K562 (cell line): Measurements from ENCODE around the gene TMC5. TPM values are rescaled to one million over a fixed set of nuclear protein-coding genes. Genes with fewer than 3 reads are reported as not detected.

Source experiments
- ATAC-seq: fragments of 200-7000 bp; cut with Tn5 transposase; 3 replicates; pipeline ENCODE4 v1.9.1; 2020; ENCODE audit warnings: moderate library complexity
- BruUV-seq: library from RNA; stranded (reverse); fragments of 400-500 nt; replicated peaks from 2 replicates; lab custom pipeline; 2021; lab: Mats Ljungman, UMichigan
- CTCF ChIA-PET: fragments of 300-600 bp; formaldehyde crosslinking; extraction: SDS; loops from one replicate; lab custom pipeline; 2021; ENCODE audit warnings: low intra/inter-chr PET ratio; lab: Yijun Ruan, JAX
- POLR2A ChIA-PET: fragments of 300-600, 350-650 bp; sonication (Branson Sonifier 250); formaldehyde crosslinking; extraction: SDS; loops from one replicate; lab custom pipeline; 2021; ENCODE audit warnings: antibody characterized with exemption, inconsistent platforms; lab: Yijun Ruan, JAX
- DNase-seq, 4 experiments: peaks; one replicate each; pipeline versions ENCODE4 v3.0.0 to v3.0.0-alpha.2; 2011 to 2018; ENCODE audit warnings: low spot score in 3 of 4, mixed read lengths in 3 of 4; ENCODE audit errors: extremely low read depth in 1 of 4
- FAIRE-seq: peaks from 2 replicates; lab custom pipeline; 2011; peaks lifted over from hg19 to GRCh38; lab: Jason Lieb, UNC
- H2AFZ ChIP-seq: 2 replicates; pipeline ENCODE4 v1.6.0; 2011; ENCODE audit warnings: low read depth, low read length, control low read depth, inconsistent platforms
- H3K27ac ChIP-seq: fragments of 200-600 bp; 3 replicates; pipeline ENCODE4 v1.8.0; 2011; ENCODE audit warnings: low read depth, mild to moderate bottlenecking, control low read depth, inconsistent platforms, low read length, moderate library complexity, mixed read lengths; ENCODE audit errors: extremely low read depth
- H3K27me3 ChIP-seq, 2 experiments: fragments of 300-600 bp in 1 of 2; 2 replicates in 1 of 2; 3 replicates in 1 of 2; pipeline versions ENCODE4 v1.6.0 to v1.8.0; 2011; ENCODE audit warnings: inconsistent platforms in 2 of 2, low read length in 2 of 2, mild to moderate bottlenecking in 1 of 2, mixed read lengths in 1 of 2, moderate library complexity in 1 of 2; ENCODE audit not compliant: control insufficient read depth in 2 of 2, insufficient read depth in 2 of 2
- H3K36me3 ChIP-seq: fragments of 300-600 bp; 3 replicates; pipeline ENCODE4 v1.8.0; 2011; ENCODE audit warnings: mild to moderate bottlenecking, low read length, inconsistent platforms; ENCODE audit not compliant: control insufficient read depth, insufficient read depth
- H3K4me1 ChIP-seq, 2 experiments: fragments of 200-600 bp in 1 of 2; replicated peaks in 1 of 2; 2 replicates in 1 of 2; 3 replicates in 1 of 2; pipeline versions ENCODE4 v1.5.1 to v1.8.0; 2011; ENCODE audit warnings: inconsistent platforms in 2 of 2, low read length in 2 of 2, mild to moderate bottlenecking in 1 of 2, mixed read lengths in 1 of 2, moderate library complexity in 1 of 2; ENCODE audit not compliant: control insufficient read depth in 2 of 2, insufficient read depth in 2 of 2
- H3K4me2 ChIP-seq: 2 replicates; pipeline ENCODE4 v1.6.1; 2011; ENCODE audit warnings: low read length, control low read depth, inconsistent platforms, mixed read lengths; ENCODE audit not compliant: insufficient read depth
- H3K4me3 ChIP-seq: fragments of 200-600 bp; sonication (generic), shearing (Covaris generic); 2 replicates; pipeline ENCODE4 v1.5.1; 2016; ENCODE audit warnings: control low read depth, inconsistent platforms
- H3K79me2 ChIP-seq: fragments of 200-600 bp; 3 replicates; pipeline ENCODE4 v1.8.0; 2011; ENCODE audit warnings: low read length, inconsistent platforms; ENCODE audit not compliant: control insufficient read depth, insufficient read depth
- H3K9ac ChIP-seq, 2 experiments: 2 replicates each; pipeline versions ENCODE4 v1.6.0 to v1.6.1; 2011; ENCODE audit warnings: low read depth in 2 of 2, low read length in 2 of 2, control low read depth in 1 of 2, inconsistent platforms in 1 of 2, mild to moderate bottlenecking in 1 of 2, mixed read lengths in 1 of 2; ENCODE audit not compliant: insufficient read depth in 1 of 2
- H3K9me1 ChIP-seq: one replicate; pipeline ENCODE4 v1.6.0; 2011; ENCODE audit warnings: inconsistent platforms, mild to moderate bottlenecking, low read length, moderate library complexity; ENCODE audit not compliant: control insufficient read depth, insufficient read depth
- H3K9me3 ChIP-seq: replicated peaks from 2 replicates; pipeline ENCODE4 v1.5.1; 2011; ENCODE audit warnings: low read depth, low read length, inconsistent platforms; ENCODE audit not compliant: control insufficient read depth, insufficient read depth
- H4K20me1 ChIP-seq: replicated peaks from 2 replicates; pipeline ENCODE4 v1.6.1; 2011; ENCODE audit warnings: low read length, inconsistent platforms, mixed read lengths; ENCODE audit not compliant: control insufficient read depth, insufficient read depth
- ATF1 ChIP-seq, 2 experiments: fragments of 450-650 bp in 1 of 2; IDR thresholded peaks; 2 replicates each; pipeline ENCODE4 v1.6.1; 2016; ENCODE audit warnings: missing compliant biosample characterization in 1 of 2, missing genetic modification characterization in 1 of 2
- BRD9 ChIP-seq: fragments of 450-650 bp; IDR thresholded peaks from 2 replicates; pipeline ENCODE4 v1.6.1; 2018; ENCODE audit warnings: low read depth; ENCODE audit not compliant: partially characterized antibody
- CHD2 ChIP-seq: IDR thresholded peaks from 2 replicates; pipeline ENCODE4 v1.6.1; 2011; ENCODE audit warnings: low read depth, low read length
- IRF2 ChIP-seq: sonication (generic); formaldehyde crosslinking; IDR thresholded peaks from 2 replicates; pipeline ENCODE4 v1.8.1; 2022; ENCODE audit warnings: mild to moderate bottlenecking, missing genetic modification reagents
- RCOR1 ChIP-seq, 2 experiments: IDR thresholded peaks; 2 replicates each; pipeline ENCODE4 v1.6.1; 2012; ENCODE audit warnings: low read depth in 2 of 2, low read length in 2 of 2, borderline replicate concordance in 1 of 2, improper control_type of control experiment in 1 of 2
- TBP ChIP-seq: optimal IDR thresholded peaks from 2 replicates; pipeline ENCODE3; 2011; ENCODE audit warnings: low read depth, low read length, improper control_type of control experiment
- TRIM25 ChIP-seq: fragments of 450-650 bp; IDR thresholded peaks from 2 replicates; pipeline ENCODE4 v1.7.0; 2016; ENCODE audit warnings: borderline replicate concordance
- ZNF24 ChIP-seq: fragments of 450-650 bp; IDR thresholded peaks from 2 replicates; pipeline ENCODE4 v1.6.1; 2016
- ZNF354B ChIP-seq: fragments of 250-450 bp; sonication (Bioruptor Pico); IDR thresholded peaks from 2 replicates; pipeline ENCODE4 v1.4.0; 2020
- ZNF444 ChIP-seq: fragments of 250-450 bp; sonication (Bioruptor Pico); IDR thresholded peaks from 2 replicates; pipeline ENCODE4 v1.4.0; 2020; ENCODE audit warnings: mild to moderate bottlenecking, moderate library complexity
- ZNF668 ChIP-seq: fragments of 250-450 bp; sonication (Bioruptor Pico); IDR thresholded peaks from 2 replicates; pipeline ENCODE4 v1.8.0; 2022; ENCODE audit warnings: mild to moderate bottlenecking, inconsistent platforms
- WGBS: fragments of 100-300 bp; shearing (Covaris generic); methylation state at CpG from one replicate; pipeline ENCODE4 v1.1.6; 2016; ENCODE audit warnings: low coverage, mixed read lengths; ENCODE audit not compliant: insufficient coverage; ENCODE audit errors: missing lambda C conversion rate; 5-methylcytosine and 5-hydroxymethylcytosine counted together
- in situ Hi-C: fragments of 300-500 bp; cut with MboI; formaldehyde crosslinking; loops from 4 replicates; pipeline ENCODE4 v1.15.0; 2018; ENCODE audit warnings: inconsistent platforms, mixed read lengths
- intact Hi-C: fragments of 100-400 bp; cut with micrococcal nuclease; formaldehyde crosslinking; loops from 2 replicates; pipeline ENCODE4 v1.14.2; 2022
- polyA plus RNA-seq, 8 experiments: library from polyadenylated mRNA; depleted of rRNA in 4 of 8; stranded (reverse) in 5 of 8; unstranded in 3 of 8; fragments of >200 nt; fragmentation: Nextera tagmentation in 2 of 8; fragmentation: Illumina TruSeq in 1 of 8; extraction: Ambion mirVana in 2 of 8; extraction: Trizol in 1 of 8; gene quantifications; 2 replicates each; pipeline versions ENCODE4 v1.2.1 to v1.2.3, GENCODE V29; 2011 to 2014; ENCODE audit warnings: inconsistent platforms in 1 of 8, missing spikeins in 1 of 8
- total RNA-seq, 7 experiments: library from RNA; depleted of rRNA in 6 of 7; stranded (reverse); fragments of >200 nt in 6 of 7; fragmentation: Illumina TruSeq in 2 of 7; extraction: Trizol in 2 of 7; gene quantifications; 2 replicates each; pipeline versions ENCODE4 v1.2.1 to v1.2.3, GENCODE V29; 2011 to 2021; ENCODE audit warnings: low replicate concordance in 1 of 7
- TF ChIP-seq, protein P1 (sequence below): fragments of 250-450 bp; sonication (Bioruptor Pico); IDR thresholded peaks from 2 replicates; pipeline ENCODE4 v1.8.0; 2022; ENCODE audit warnings: moderate library complexity, mild to moderate bottlenecking, inconsistent platforms
- TF ChIP-seq, protein P2 (sequence below), 2 experiments: IDR thresholded peaks in 1 of 2; conservative IDR thresholded peaks in 1 of 2; 2 replicates each; pipeline ENCODE4 v1.6.1; 2016; ENCODE audit warnings: low read depth in 2 of 2, mild to moderate bottlenecking in 1 of 2, missing compliant biosample characterization in 1 of 2, missing genetic modification characterization in 1 of 2, moderate library complexity in 1 of 2

TMC5 gene
- total and polyA plus RNA-seq, 9 of the 15 experiments (the other 6 are each of a cell fraction or from before 2014, with no cell fraction given), result 0.83 to 2.6 (median 1.6) TPM

GRCh38 chr16:19499481-19499880, 81.8 kb downstream of the TMC5 start (continued):
- TF ChIP-seq, protein P1, sequence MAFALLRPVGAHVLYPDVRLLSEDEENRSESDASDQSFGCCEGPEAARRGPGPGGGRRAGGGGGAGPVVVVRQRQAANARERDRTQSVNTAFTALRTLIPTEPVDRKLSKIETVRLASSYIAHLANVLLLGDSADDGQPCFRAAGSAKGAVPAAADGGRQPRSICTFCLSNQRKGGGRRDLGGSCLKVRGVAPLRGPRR (CRISPR knock-in tag), result no peak
- TF ChIP-seq IRF2 (CRISPR knock-in tag) (no peak), ZNF354B (CRISPR knock-in tag) (no peak)
- TF ChIP-seq, all 486 proteins: peak for 0

- in situ Hi-C loops, result loop anchor here (5.0 kb wide), 1 partner anchor 115 kb away; no protein-coding TSS in a partner anchor
- Histone ChIP-seq H3K27me3 (no peaks in the 10 kb centered on the region), H3K27ac (no peak overlapping the region), H3K9me1 (peaks cover 4% of the 10 kb centered on the region), H3K9me3 (no peaks in the 10 kb centered on the region), H3K4me1 (no peaks in the 10 kb centered on the region), H3K9ac (no peak overlapping the region), H2AFZ (no peak overlapping the region), H3K4me2 (no peak overlapping the region), H3K79me2 (no peaks in the 10 kb centered on the region), H3K36me3 (peaks cover 45% of the 10 kb centered on the region), H4K20me1 (no peaks in the 10 kb centered on the region), H3K4me3 (no peak overlapping the region)
- POLR2A ChIA-PET, result interaction anchor here (0.6 to 1.8 kb wide), 11 partner anchors 8 to 425 kb away, joined by 3 to 6 read pairs (median 3); no protein-coding TSS in a partner anchor
- 76% methylated on average over 3 of the region's 3 CpGs for WGBS
- intact Hi-C loops, result no loop called here
- DNase-seq (peak; percentile 67 to 86 (median 71)), FAIRE-seq (peak; percentile 86), ATAC-seq (peak; percentile 89)
- CTCF ChIA-PET, result interaction anchor here (0.6 to 1.7 kb wide), 7 partner anchors 17 to 519 kb away, joined by 3 to 11 read pairs (median 3); partner anchors contain the start of gene TMC7
- TSS peak; percentile 41 for BruUV-seq
- TF ChIP-seq, protein P2, sequence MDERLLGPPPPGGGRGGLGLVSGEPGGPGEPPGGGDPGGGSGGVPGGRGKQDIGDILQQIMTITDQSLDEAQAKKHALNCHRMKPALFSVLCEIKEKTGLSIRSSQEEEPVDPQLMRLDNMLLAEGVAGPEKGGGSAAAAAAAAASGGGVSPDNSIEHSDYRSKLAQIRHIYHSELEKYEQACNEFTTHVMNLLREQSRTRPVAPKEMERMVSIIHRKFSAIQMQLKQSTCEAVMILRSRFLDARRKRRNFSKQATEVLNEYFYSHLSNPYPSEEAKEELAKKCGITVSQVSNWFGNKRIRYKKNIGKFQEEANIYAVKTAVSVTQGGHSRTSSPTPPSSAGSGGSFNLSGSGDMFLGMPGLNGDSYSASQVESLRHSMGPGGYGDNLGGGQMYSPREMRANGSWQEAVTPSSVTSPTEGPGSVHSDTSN (CRISPR knock-in tag; IDR thresholded peaks at IDR 0.05; ENCODE audit: low read depth), result no peak
- TF ChIP-seq, protein P2 (tag; conservative IDR thresholded peaks at IDR 0.05; ENCODE audit: low read depth), result peak; percentile 75
- TF ChIP-seq ZNF444 (CRISPR knock-in tag) (no peak), RCOR1 (IDR thresholded peaks at IDR 0.05; ENCODE audit: borderline replicate concordance in 1 of 2, low read depth in 2 of 2, low read length in 2 of 2) (no peak; a peak in 1 of 4 replicates), ATF1 (CRISPR knock-in tag; IDR thresholded peaks at IDR 0.05) (no peak), ATF1 (tag; IDR thresholded peaks at IDR 0.05) (no peak), TBP (no peak), ZNF24 (no peak), BRD9 (no peak), ZNF668 (CRISPR knock-in tag) (no peak), CHD2 (no peak), TRIM25 (no peak)
Measured at GRCh38 chr16:19502395-19503131, 84.9 kb downstream of the TMC5 start.
